Endothelial cell of umbilical vein (primary cell): Measurements from ENCODE around the gene MAST4. TPM values are rescaled to one million over a fixed set of nuclear protein-coding genes. Genes with fewer than 3 reads are reported as not detected.

Experiments used
- BruUV-seq: library from RNA; stranded (reverse); fragments of 400-500 nt; replicated peaks from 2 replicates; lab custom pipeline; 2021; lab: Mats Ljungman, UMichigan
- CTCF ChIA-PET: fragments of 300-600, 350-600 bp; sonication (Branson Sonifier 250); formaldehyde crosslinking; loops from one replicate; lab custom pipeline; 2021; ENCODE audit warnings: antibody characterized with exemption, inconsistent platforms; lab: Charles Lee
- POLR2A ChIA-PET: fragments of 300-600, 350-600 bp; sonication (Branson Sonifier 250); formaldehyde crosslinking; loops from one replicate; lab custom pipeline; 2021; ENCODE audit warnings: antibody characterized with exemption, inconsistent platforms; lab: Charles Lee
- DNase-seq: peaks from one replicate; pipeline ENCODE4 v3.0.0-alpha.2; 2011; ENCODE audit warnings: low read depth, low spot score
- FAIRE-seq: peaks from 2 replicates; lab custom pipeline; 2011; peaks lifted over from hg19 to GRCh38; lab: Jason Lieb, UNC
- H2AFZ ChIP-seq: 2 replicates; pipeline ENCODE4 v1.6.0; 2012; ENCODE audit warnings: low read depth, low read length, control low read depth, inconsistent platforms
- H3K27ac ChIP-seq: 2 replicates; pipeline ENCODE4 v1.5.1; 2011; ENCODE audit warnings: low read depth, mild to moderate bottlenecking, control low read depth, low read length, moderate library complexity; ENCODE audit not compliant: insufficient read depth
- H3K27me3 ChIP-seq, 2 experiments: 2 replicates each; pipeline versions ENCODE4 v1.6.0 to v1.6.1; 2011; ENCODE audit warnings: low read length in 2 of 2, mixed read lengths in 1 of 2; ENCODE audit not compliant: control insufficient read depth in 2 of 2, insufficient read depth in 2 of 2
- H3K36me3 ChIP-seq, 2 experiments: 2 replicates in 1 of 2; 3 replicates in 1 of 2; pipeline ENCODE4 v1.5.1; 2011; ENCODE audit warnings: low read length in 2 of 2, mild to moderate bottlenecking in 1 of 2, moderate library complexity in 1 of 2; ENCODE audit not compliant: control insufficient read depth in 2 of 2, insufficient read depth in 2 of 2; ENCODE audit errors: extremely low read depth in 1 of 2
- H3K4me1 ChIP-seq: 3 replicates; pipeline ENCODE4 v1.5.1; 2011; ENCODE audit warnings: mild to moderate bottlenecking, low read length; ENCODE audit not compliant: control insufficient read depth, insufficient read depth; ENCODE audit errors: extremely low read depth
- H3K4me2 ChIP-seq: 2 replicates; pipeline ENCODE4 v1.6.1; 2011; ENCODE audit warnings: low read length, control low read depth, mixed read lengths; ENCODE audit not compliant: insufficient read depth
- H3K4me3 ChIP-seq, 3 experiments: fragments of 200-600 bp in 1 of 3; sonication (generic), shearing (Covaris generic) in 1 of 3; replicated peaks in 1 of 3; 2 replicates each; pipeline ENCODE4 v1.5.1; 2011 to 2016; ENCODE audit warnings: control low read depth in 3 of 3, low read length in 3 of 3, mild to moderate bottlenecking in 2 of 3, inconsistent platforms in 1 of 3, low read depth in 1 of 3, moderate library complexity in 1 of 3; ENCODE audit not compliant: insufficient read depth in 1 of 3
- H3K79me2 ChIP-seq: 2 replicates; pipeline ENCODE4 v1.6.0; 2012; ENCODE audit warnings: low read length, inconsistent platforms; ENCODE audit not compliant: control insufficient read depth, insufficient read depth
- H3K9ac ChIP-seq: replicated peaks from 2 replicates; pipeline ENCODE3; 2011; ENCODE audit warnings: low read length, control low read depth; ENCODE audit not compliant: insufficient read depth; ENCODE audit errors: extremely low read depth
- H3K9me1 ChIP-seq: replicated peaks from 3 replicates; pipeline ENCODE4 v1.6.0; 2011; ENCODE audit warnings: mild to moderate bottlenecking, low read length; ENCODE audit not compliant: control insufficient read depth, insufficient read depth; ENCODE audit errors: extremely low read depth
- H3K9me3 ChIP-seq: replicated peaks from 2 replicates; pipeline ENCODE4 v1.5.1; 2012; ENCODE audit warnings: low read length, inconsistent platforms; ENCODE audit not compliant: control insufficient read depth, insufficient read depth
- H4K20me1 ChIP-seq: replicated peaks from 2 replicates; pipeline ENCODE3; 2011; ENCODE audit warnings: mild to moderate bottlenecking, low read length; ENCODE audit not compliant: control insufficient read depth, insufficient read depth; ENCODE audit errors: extremely low read depth
- CTCF ChIP-seq, 2 donors: IDR thresholded peaks; 1 replicate in 1 of 2; 2 replicates in 1 of 2; pipeline ENCODE4 v1.5.1; 2011; ENCODE audit warnings: low read length in 2 of 2, mild to moderate bottlenecking in 2 of 2, moderate library complexity in 2 of 2, control low read depth in 1 of 2, inconsistent platforms in 1 of 2, low read depth in 1 of 2; ENCODE audit not compliant: insufficient read depth in 1 of 2; ENCODE audit errors: extremely low read depth in 1 of 2
- EZH2 ChIP-seq: IDR thresholded peaks from 2 replicates; pipeline ENCODE4 v1.6.1; 2012; ENCODE audit warnings: borderline replicate concordance, low read depth, mild to moderate bottlenecking, moderate library complexity, low read length, inconsistent platforms; ENCODE audit not compliant: severe bottlenecking
- FOS ChIP-seq: IDR thresholded peaks from 2 replicates; pipeline ENCODE4 v1.6.1; 2011; ENCODE audit warnings: mild to moderate bottlenecking, low read length, moderate library complexity, borderline replicate concordance; ENCODE audit not compliant: insufficient read depth
- GATA2 ChIP-seq: IDR thresholded peaks from 2 replicates; pipeline ENCODE4 v1.7.0; 2011; ENCODE audit warnings: low read depth, mild to moderate bottlenecking, moderate library complexity, mixed read lengths, low read length; ENCODE audit not compliant: insufficient read length, insufficient read depth
- JUN ChIP-seq: IDR thresholded peaks from 2 replicates; pipeline ENCODE4 v1.6.1; 2011; ENCODE audit warnings: borderline replicate concordance, low read depth; ENCODE audit not compliant: insufficient read length, insufficient read depth
- MAX ChIP-seq: IDR thresholded peaks from 2 replicates; pipeline ENCODE4 v1.6.1; 2011; ENCODE audit not compliant: insufficient read depth, insufficient read length
- MYC ChIP-seq: IDR thresholded peaks from one replicate; pipeline ENCODE4 v1.6.1; 2011; ENCODE audit warnings: mild to moderate bottlenecking, low read depth, low read length
- POLR2A ChIP-seq: IDR thresholded peaks from 2 replicates; pipeline ENCODE4 v1.6.1; 2012; ENCODE audit warnings: low read depth, mild to moderate bottlenecking, control low read depth, low read length
- POLR2AphosphoS5 ChIP-seq: IDR thresholded peaks from 2 replicates; pipeline ENCODE4 v1.6.1; 2012; ENCODE audit warnings: low read depth, mild to moderate bottlenecking, control low read depth, low read length, moderate library complexity; ENCODE audit not compliant: insufficient read depth
- dilution Hi-C: fragments of 300-500 bp; cut with MboI; formaldehyde crosslinking; loops from one replicate; pipeline ENCODE4 v1.15.0; 2019; ENCODE audit warnings: low sequenced_read_pairs; ENCODE audit not compliant: extremely low pct_ligation_motif_present
- intact Hi-C: fragments of 100-400 bp; cut with micrococcal nuclease; formaldehyde crosslinking; loops from one replicate; pipeline ENCODE4 v1.10.0; 2022
- polyA plus RNA-seq, 4 experiments: library from polyadenylated mRNA; depleted of rRNA in 3 of 4; stranded (reverse) in 3 of 4; unstranded in 1 of 4; fragments of >200 nt; gene quantifications; 2 replicates each; pipeline versions ENCODE4 v1.2.1 to v1.2.3, GENCODE V29; 2011 to 2012; ENCODE audit warnings: missing spikeins in 1 of 4
- total RNA-seq: library from RNA; stranded (reverse); gene quantifications from 2 replicates; pipeline ENCODE4 v1.2.3, GENCODE V29; 2021

The MAST4 gene
- total and polyA plus RNA-seq, 2 donors (not counting 3 experiments of a cell fraction or from before 2014, with no cell fraction given), result 40.2 to 116 TPM

GRCh38 chr5:66871651-66872050 lies 275.5 kb downstream of the MAST4 start:
- intact Hi-C loops (no loop called here), dilution Hi-C loops (no loop called here)
- Histone ChIP-seq H3K27ac (no peak overlapping the region), H3K27me3 (no peaks in the 10 kb centered on the region), H3K4me2 (no peak overlapping the region), H3K4me1 (no peaks in the 10 kb centered on the region), H3K36me3 (peaks cover 2% of the 10 kb centered on the region in 2 experiments), H4K20me1 (peaks cover 11% of the 10 kb centered on the region), H3K79me2 (peaks cover 5% of the 10 kb centered on the region), H3K4me3 (no peak overlapping the region), H3K9ac (no peak overlapping the region), H3K9me1 (no peaks in the 10 kb centered on the region), H2AFZ (no peak overlapping the region), H3K9me3 (no peaks in the 10 kb centered on the region)
- FAIRE-seq (no peak), DNase-seq (no peak)
- CTCF ChIA-PET, result interaction anchor here (1.2 kb wide), 1 partner anchor 57 kb away, joined by 5 read pairs; no protein-coding TSS in a partner anchor
- TF ChIP-seq MAX (no peak), POLR2AphosphoS5 (no peak), POLR2A (no peak), FOS (no peak), GATA2 (no peak), JUN (no peak)
- POLR2A ChIA-PET, result no interaction called here
- no TSS peak for BruUV-seq

GRCh38 chr5:66872736-66873331 lies 276.6 kb downstream of the MAST4 start:
- POLR2A ChIA-PET, result no interaction called here
- TF ChIP-seq GATA2 (no peak), MYC (no peak), POLR2AphosphoS5 (no peak), POLR2A (no peak), CTCF (IDR thresholded peaks at IDR 0.05; ENCODE audit: extremely low read depth in 1 of 2, insufficient read depth in 1 of 2, low read depth in 1 of 2, low read length in 2 of 2) (no peak), JUN (no peak), EZH2 (no peak), MAX (no peak), FOS (no peak)
- Histone ChIP-seq H3K9ac (no peak overlapping the region), H3K9me3 (no peaks in the 10 kb centered on the region), H3K36me3 (peaks cover 2 to 4% of the 10 kb centered on the region in 2 experiments), H3K79me2 (peaks cover 4% of the 10 kb centered on the region), H3K27me3 (no peaks in the 10 kb centered on the region), H2AFZ (no peak overlapping the region), H3K4me3 (no peak overlapping the region), H4K20me1 (peaks cover 11% of the 10 kb centered on the region), H3K4me1 (peaks cover 5% of the 10 kb centered on the region), H3K4me2 (no peak overlapping the region), H3K27ac (no peak overlapping the region), H3K9me1 (no peaks in the 10 kb centered on the region)
- FAIRE-seq (no peak), DNase-seq (no peak)
- BruUV-seq, result no TSS peak
- dilution Hi-C loops (no loop called here), intact Hi-C loops (no loop called here)
- CTCF ChIA-PET, result interaction anchor here (2.8 kb wide), 1 partner anchor 58 kb away, joined by 16 read pairs; no protein-coding TSS in a partner anchor
